ENCODE results near the gene TNFRSF4.
"Not testable (repeated sequence)": the region's sequence is repeated elsewhere in the genome, so short reads cannot be mapped to it uniquely, and the experiment has no call there.

Gene TNFRSF4

DNA sequence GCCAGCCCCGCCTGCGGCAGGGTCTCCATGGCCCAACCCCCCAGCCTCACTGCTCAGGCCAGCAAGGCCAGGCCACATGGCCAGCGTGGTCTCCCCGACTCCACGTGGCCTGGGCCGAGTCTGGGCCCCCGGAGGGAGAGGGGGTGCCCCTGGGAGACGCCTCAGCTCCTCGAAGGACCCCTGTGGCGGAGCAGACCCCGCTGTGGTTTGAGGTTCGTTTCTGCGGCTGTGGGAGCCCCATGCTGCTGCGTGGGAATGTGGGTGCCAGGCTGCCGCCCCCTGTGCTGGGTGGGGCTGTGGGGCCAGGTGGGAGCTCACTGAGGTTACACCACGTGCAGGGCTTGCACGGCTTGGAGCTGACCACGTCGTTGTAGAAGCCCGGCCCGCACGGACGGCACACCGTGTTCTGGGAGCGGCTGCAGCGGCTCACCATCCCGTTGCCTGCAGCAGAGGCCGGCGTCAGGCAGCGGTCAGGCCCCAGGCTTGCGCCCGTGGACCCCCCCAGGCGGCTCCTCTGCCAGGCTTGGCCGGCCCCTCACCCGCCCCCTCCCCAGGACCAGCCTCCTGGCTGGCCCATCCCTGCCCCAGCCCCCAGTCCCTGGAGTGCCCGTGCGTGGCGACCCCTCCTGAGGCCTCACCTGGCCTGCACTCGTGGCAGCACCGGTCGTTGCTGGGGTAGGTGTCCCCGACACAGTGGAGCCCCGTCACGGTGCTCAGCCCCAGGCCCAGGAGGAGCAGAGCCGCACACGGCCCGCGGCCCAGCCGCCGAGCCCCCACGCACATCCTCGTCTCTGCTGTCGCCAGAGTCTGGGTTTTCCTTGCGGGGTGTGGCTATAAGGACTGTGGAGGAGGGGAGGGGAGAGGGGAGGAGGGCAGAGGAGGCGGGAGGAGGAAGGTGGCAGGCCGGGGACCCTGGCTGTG is at the start of gene TNFRSF4:
Gene TNFRSF4 (minus strand): TSS at position 809 of the 921 bp plus-strand sequence. CDS start 26 bp downstream, at position 783.
- DNase-seq: peak; percentile 60

GRCh38 chr1:1262758-1263157 is 48.8 kb upstream of the TNFRSF4 start:
- no peak for DNase-seq

- no peak for DNase-seq
Observed at GRCh38 chr1:1262071-1262470, 48.1 kb upstream of the TNFRSF4 start.

DNA sequence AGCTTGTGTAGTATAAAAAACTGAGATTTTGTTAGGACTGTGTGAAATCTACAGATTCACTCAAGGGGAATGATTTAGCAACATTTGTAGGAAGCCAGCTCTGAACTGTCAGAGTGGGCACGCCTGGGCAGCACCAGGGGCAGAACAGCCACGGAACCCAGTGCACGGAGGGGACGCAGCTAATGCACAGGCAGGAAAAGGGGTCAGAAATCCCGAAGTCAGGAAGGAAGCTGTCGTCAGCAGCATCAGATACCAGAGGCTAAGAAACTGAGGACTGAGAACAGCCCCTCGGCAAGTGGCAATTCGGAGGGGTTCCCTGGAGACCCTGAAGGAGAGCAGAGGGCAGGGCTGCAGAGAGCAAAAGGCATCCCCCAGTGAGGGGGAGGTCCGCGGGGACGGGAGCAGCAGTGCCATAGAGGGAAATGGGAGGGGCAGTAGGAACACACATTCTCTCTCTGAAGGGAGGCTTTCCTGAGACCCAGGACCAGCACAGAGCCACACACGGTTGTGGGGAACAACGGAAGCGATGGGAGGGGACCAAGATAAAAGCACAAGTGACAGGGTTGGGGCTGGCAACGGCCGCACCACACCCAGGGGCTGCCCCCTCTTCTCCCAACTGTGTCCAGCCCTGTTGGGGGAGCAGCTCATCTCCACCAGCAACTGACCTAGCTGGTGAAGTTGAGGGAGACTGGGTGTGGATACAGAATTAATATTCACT is 47.0 kb upstream of the TNFRSF4 start:
- DNase-seq: peak; percentile 13

DNA sequence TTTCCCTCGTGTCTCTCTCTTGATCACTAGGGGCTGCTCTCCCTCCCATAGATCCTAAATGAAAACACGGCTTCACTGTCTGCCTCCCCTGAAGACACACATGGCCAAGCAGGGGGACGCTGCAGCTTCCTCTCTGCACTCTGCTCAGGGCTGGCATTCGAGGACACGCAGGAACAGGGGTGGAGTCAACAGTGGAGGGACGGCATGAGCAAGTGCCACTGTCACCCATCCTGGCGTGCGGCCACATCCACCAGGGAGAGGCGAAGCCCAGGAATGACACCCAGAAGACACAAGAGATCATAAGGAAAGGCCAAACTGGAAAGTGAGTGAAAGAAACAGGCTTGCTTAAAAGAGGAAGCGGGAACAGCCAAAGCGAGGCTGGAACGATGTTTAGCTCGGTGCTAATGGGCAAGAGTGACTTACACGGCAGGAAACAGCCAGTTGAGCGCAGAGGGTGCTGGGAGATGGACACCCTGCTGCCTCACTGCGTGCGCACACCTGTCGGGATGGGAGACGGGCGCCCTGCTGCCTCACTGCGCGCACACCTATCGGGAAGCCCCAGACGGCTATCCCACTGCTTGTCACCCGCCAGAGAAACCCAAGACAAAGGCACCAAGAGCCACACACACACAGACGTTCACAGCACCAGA is 46.1 kb upstream of the TNFRSF4 start:
- no peak for DNase-seq

- no peak for DNase-seq
Observed at GRCh38 chr1:1259540-1259939, 45.6 kb upstream of the TNFRSF4 start.

- no peak for DNase-seq
Observed at GRCh38 chr1:1259119-1259488, 45.2 kb upstream of the TNFRSF4 start.

DNA sequence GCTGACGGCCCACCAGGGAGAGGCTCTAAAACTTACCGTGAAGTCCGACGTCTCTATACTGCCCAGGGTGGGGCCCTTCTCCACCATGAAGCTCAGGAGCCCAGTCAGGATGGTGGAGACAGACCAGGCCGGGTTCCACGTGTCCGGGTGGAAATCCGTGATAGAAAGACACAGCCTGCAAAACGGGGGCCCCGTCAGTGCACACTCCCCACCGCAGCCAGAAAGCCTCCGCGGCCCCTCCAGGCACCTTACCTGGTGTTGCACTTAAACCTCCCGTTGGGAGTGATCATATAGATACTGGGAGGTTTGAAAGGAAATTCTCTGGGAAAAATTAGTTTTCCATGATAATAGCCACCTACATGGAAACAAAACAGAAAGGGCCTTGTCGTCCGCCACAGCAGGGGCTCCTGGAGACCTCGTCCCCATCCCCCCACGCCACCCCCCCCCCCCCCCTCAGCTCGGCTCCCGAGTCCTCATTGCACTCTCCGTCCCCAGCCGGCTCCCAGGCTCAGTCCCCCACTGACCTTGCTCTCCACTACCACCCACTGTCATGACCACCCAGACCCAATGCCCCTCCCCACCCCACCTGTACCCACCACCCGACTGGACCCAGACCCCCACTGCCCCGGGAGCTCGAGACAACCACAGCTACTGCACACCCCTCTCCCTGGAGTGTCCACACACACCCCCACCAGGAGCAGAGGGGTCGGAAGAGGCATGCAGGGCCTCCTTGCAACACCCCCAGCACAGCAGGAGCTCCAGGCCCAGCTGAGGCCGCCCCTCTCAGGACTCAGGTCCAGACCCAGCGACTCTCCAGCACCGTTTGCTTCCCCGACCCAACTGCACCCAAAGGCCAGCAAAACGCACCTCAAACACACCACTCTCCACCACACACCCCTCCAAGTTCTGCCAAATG is 43.3 kb upstream of the TNFRSF4 start:
- no peak for DNase-seq

GRCh38 chr1:1255611-1256010 is 41.7 kb upstream of the TNFRSF4 start:
- no peak for DNase-seq

GRCh38 chr1:1255078-1255477 is 41.1 kb upstream of the TNFRSF4 start:
- no peak for DNase-seq

GRCh38 chr1:1254667-1254998 is 40.7 kb upstream of the TNFRSF4 start:
- DNase-seq: no peak

DNA sequence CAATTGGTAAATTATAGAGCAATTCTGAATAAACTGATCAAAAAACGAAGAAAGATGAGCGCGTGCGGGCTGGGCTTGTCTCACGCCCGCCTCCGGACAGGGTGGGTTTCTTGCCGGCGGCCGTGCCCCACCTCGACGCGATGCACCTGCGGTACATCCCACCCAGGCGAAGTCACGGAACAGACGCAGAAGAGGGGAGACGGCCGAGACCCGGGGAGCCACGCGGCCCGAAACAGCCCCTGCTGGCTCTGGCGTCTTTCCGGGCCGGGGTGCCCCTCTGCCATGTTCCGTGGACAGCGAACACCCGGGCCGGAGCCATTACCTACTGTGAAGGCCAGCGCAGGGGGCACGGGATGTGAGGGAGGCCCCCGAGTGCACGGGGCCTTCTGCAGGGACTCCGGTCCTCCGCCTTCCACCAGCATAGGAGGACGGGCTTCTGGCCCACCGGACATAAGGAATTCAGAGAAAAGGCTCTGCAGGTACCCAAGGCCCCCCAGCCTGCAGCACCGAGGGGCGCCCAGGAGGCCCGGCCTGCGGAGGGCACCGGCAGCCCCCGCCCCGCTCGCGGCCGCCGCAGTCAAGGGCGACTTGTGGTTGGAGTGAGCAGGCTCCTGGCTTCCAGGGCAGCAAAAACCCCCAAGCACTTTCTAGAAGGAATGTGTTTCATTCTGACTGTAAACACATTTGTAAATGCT is 40.2 kb upstream of the TNFRSF4 start:
- DNase-seq: no peak

DNA sequence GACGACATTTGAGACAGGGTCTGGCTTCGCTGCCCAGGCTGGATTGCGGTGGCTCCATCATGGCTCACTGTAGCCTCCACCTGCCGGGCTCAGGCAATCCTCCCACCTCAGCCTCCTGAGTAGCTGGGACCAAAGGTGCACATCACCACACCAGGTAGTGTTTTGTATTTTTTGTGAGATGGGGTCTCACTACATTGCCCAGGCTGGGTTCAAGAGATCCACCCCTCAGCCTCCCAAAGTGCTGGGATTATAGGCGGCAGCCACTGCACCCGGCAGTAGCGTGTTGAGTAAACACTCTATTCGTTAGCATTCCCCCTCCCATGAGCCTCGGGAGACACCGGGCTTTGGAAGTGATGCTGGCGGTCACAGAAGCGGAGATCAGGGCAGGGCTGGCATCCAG is 39.4 kb upstream of the TNFRSF4 start:
- DNase-seq: no peak

DNA sequence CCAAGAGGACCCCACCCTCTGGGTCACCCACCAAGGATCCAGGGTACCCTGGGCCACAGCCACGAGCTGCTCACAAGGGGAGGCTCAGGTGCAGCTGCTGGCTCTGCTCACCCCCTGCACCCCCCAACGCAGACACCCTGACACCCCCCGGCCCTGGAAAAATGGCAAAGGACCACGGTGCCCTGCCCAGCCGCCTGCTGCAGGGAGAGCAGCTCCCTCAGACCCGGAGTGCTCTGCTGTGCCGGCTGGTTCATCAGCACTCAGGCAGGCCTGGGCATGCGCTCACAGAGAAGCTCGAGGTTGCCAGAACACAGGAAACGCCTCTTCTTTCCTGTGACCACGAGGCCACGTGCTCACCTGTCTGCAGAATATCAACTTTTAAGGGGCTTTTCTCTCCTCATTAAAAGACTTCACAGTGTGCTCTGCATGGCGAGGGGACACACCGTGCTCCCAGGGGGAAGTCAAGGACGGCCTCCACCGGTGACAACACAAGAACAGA is 36.9 kb upstream of the TNFRSF4 start:
- DNase-seq: peak; percentile 70

DNA sequence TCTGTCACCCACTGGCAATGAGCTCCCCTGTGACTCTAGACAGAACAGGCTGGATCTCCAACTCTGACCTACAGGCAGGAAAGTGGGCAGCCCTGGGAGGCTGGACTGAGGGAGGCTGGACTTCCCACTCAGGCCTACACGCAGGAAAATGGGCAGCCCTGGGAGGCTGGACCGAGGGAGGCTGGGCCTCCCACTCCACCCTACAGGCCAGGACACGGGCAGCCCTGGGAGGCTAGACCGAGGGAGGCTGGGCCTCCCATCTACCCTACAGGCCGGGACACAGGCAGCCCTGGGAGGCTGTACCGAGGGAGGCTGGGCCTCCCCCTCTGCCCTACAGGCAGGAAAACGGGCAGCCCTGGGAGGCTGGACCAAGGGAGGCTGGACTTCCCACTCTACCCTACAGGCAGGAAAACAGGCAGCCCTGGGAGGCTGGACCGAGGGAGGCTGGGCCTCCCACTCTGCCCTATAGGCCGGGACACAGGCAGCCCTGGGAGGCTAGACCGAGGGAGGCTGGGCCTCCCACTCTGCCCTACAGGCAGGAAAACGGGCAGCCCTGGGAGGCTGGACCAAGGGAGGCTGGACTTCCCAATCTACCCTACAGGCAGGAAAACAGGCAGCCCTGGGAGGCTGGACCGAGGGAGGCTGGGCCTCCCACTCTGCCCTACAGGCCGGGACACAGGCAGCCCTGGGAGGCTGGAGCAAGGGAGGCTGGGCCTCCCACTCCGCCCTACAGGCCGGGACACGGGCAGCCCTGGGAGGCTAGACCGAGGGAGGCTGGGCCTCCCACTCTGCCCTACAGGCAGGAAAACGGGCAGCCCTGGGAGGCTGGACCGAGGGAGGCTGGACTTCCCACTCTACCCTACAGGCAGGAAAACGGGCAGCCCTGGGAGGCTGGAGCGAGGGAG is 34.3 kb upstream of the TNFRSF4 start:
- not testable (repeated sequence) for DNase-seq

- DNase-seq: no peak
Observed at GRCh38 chr1:1247341-1247913, 33.5 kb upstream of the TNFRSF4 start.

GRCh38 chr1:1246577-1247340 is 32.8 kb upstream of the TNFRSF4 start, which contains the start of gene C1QTNF12:
TSS of gene C1QTNF12 (minus strand) at chr1:1246722. CDS start at chr1:1246690, 32 bp downstream.
- DNase-seq: no peak

GRCh38 chr1:1245817-1246576 is 32.0 kb upstream of the TNFRSF4 start:
- DNase-seq: no peak
